ENCODE data around the gene CMSS1.

The CMSS1 gene

GRCh38 chr3:99921986-99922385 is 104.3 kb downstream of the CMSS1 start:
- H3K27ac ChIP-seq (replicated peaks), result no peak overlapping the region
- TF ChIP-seq SPI1 (IDR thresholded peaks at IDR 0.05; ENCODE audit: borderline replicate concordance, low read depth) (no peak), POLR2AphosphoS5 (IDR thresholded peaks at IDR 0.05; ENCODE audit: low read depth) (no peak), CTCF (IDR thresholded peaks at IDR 0.05; ENCODE audit: insufficient read depth, low read length) (no peak), GABPA (IDR thresholded peaks at IDR 0.05; ENCODE audit: low read depth) (no peak), REST (IDR thresholded peaks at IDR 0.05; ENCODE audit: insufficient replicate concordance, low read depth) (no peak)
- no peak for DNase-seq (ENCODE audit: low read depth in 1 of 2, low spot score in 1 of 2)
- no peaks in the 10 kb centered on the region for H3K27me3 ChIP-seq (ENCODE audit: insufficient read depth, poor library complexity, severe bottlenecking)
- no peak overlapping the region for H3K4me3 ChIP-seq (replicated peaks; ENCODE audit: insufficient read depth, low read length)

- no peak overlapping the region for H3K4me3 ChIP-seq (replicated peaks; ENCODE audit: insufficient read depth, low read length)
- DNase-seq (ENCODE audit: low read depth in 1 of 2, low spot score in 1 of 2), result no peak
- H3K27ac ChIP-seq (replicated peaks), result no peak overlapping the region
- H3K27me3 ChIP-seq (ENCODE audit: insufficient read depth, poor library complexity, severe bottlenecking), result no peaks in the 10 kb centered on the region
- TF ChIP-seq REST (IDR thresholded peaks at IDR 0.05; ENCODE audit: insufficient replicate concordance, low read depth), result no peak
- TF ChIP-seq CTCF (IDR thresholded peaks at IDR 0.05; ENCODE audit: insufficient read depth, low read length), result no peak
- no peak for TF ChIP-seq SPI1 (IDR thresholded peaks at IDR 0.05; ENCODE audit: borderline replicate concordance, low read depth)
- TF ChIP-seq GABPA (IDR thresholded peaks at IDR 0.05; ENCODE audit: low read depth), result no peak
- TF ChIP-seq POLR2AphosphoS5 (IDR thresholded peaks at IDR 0.05; ENCODE audit: low read depth), result no peak
Observed at GRCh38 chr3:99923873-99924272, 106.2 kb downstream of the CMSS1 start.

GRCh38 chr3:99925584-99926230 is 108.0 kb downstream of the CMSS1 start:
- DNase-seq (ENCODE audit: low read depth in 1 of 2, low spot score in 1 of 2), result no peak
- H3K27me3 ChIP-seq (ENCODE audit: insufficient read depth, poor library complexity, severe bottlenecking), result no peaks in the 10 kb centered on the region
- no peak overlapping the region for H3K4me3 ChIP-seq (replicated peaks; ENCODE audit: insufficient read depth, low read length)
- H3K27ac ChIP-seq (replicated peaks), result no peak overlapping the region
- TF ChIP-seq REST (IDR thresholded peaks at IDR 0.05; ENCODE audit: insufficient replicate concordance, low read depth) (no peak), POLR2AphosphoS5 (IDR thresholded peaks at IDR 0.05; ENCODE audit: low read depth) (no peak), GABPA (IDR thresholded peaks at IDR 0.05; ENCODE audit: low read depth) (no peak), CTCF (IDR thresholded peaks at IDR 0.05; ENCODE audit: insufficient read depth, low read length) (no peak), SPI1 (IDR thresholded peaks at IDR 0.05; ENCODE audit: borderline replicate concordance, low read depth) (no peak)
